Superior temporal gyrus (tissue), 1 donor: ENCODE data around the gene NF1.
A peak's percentile ranks its signal among the peaks of the same experiment; 100 is the strongest.
"Not testable (repeated sequence)": the region's sequence is repeated elsewhere in the genome, so short reads cannot be mapped to it uniquely, and the experiment has no call there.

Experiments used
- DNase-seq: peaks from one replicate; pipeline ENCODE4 v3.0.0-alpha.2; 2016; ENCODE audit errors: extremely low spot score

NF1 gene

GRCh38 chr17:31094600-31095235 is at the start of gene NF1:
NF1 (plus strand) TSS chr17:31094977; CDS start chr17:31095310, 333 bp downstream.
- DNase-seq, result peak; percentile 96

GRCh38 chr17:31046856-31047425 is 47.8 kb upstream of the NF1 start:
- not testable (repeated sequence) for DNase-seq

- DNase-seq, result no peak
Observed at GRCh38 chr17:31048142-31048541, 46.6 kb upstream of the NF1 start.

DNA sequence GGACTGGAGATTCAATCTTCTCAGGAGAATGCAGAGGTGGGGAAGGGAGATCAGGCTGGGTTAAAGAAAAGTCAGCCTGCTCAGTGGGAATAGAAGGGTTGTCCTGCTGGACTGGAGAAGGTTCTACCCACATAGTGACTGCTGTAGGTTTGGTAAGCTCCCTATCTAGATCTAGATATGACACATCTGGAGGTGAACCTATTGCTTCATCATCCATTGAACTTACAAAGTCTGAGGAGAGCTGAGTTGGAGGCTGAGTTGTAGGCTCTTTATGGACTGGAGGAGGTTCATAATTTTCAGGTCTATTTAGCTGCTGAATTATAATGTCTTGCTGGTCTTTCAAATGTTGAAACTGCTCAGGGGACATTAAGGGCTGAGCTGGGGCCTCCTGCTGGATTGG is 46.0 kb upstream of the NF1 start:
- DNase-seq, result no peak

GRCh38 chr17:31050948-31051347 is 43.8 kb upstream of the NF1 start:
- DNase-seq, result no peak

- DNase-seq, result no peak
Observed at GRCh38 chr17:31051506-31051905, 43.3 kb upstream of the NF1 start.

DNA sequence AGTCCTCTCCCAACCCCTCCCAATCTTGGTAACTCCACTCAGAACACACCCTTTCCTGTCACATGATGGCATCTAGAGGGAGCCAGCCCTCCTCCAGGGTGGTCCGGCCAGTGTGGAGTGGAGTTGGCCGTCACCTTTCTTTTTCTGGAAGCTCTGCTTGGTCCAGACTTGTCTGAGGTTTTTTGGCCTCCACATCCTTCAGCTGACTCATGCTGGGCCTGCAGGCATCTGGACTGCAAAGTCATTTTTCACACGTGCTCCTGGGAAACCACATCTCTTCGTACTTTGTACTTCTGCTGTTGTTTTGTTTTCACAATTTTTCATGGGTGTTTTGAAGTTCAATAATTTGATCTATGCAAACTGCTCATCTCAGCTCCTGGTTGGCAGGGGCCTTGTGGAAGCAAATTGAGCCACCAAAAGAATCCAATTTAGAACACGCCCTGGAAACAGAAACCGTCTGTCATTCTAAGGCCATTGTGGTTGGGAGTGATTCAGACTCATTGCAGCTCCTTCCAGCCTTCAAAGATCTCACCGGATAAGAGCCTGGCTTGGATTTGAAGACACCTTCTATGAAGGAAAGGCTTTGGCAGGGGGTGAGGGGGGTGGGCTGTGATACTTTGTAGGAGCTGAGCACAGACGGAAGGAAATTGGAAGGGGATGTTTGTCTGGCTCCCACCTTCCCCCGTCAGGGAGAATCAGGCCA is 42.4 kb upstream of the NF1 start:
- peak; percentile 14 for DNase-seq

GRCh38 chr17:31053071-31053470 is 41.7 kb upstream of the NF1 start:
- DNase-seq, result no peak

GRCh38 chr17:31054761-31055160 is 40.0 kb upstream of the NF1 start:
- no peak for DNase-seq

- DNase-seq, result no peak
Observed at GRCh38 chr17:31058976-31059375, 35.8 kb upstream of the NF1 start.

GRCh38 chr17:31060791-31061550 is 33.8 kb upstream of the NF1 start:
- DNase-seq, result no peak

- DNase-seq, result no peak
Observed at GRCh38 chr17:31061678-31062077, 33.1 kb upstream of the NF1 start.

GRCh38 chr17:31062346-31062745 is 32.4 kb upstream of the NF1 start:
- no peak for DNase-seq

- DNase-seq, result no peak
Observed at GRCh38 chr17:31064707-31065106, 30.1 kb upstream of the NF1 start.

- no peak for DNase-seq
Observed at GRCh38 chr17:31067691-31068184, 27.0 kb upstream of the NF1 start.

DNA sequence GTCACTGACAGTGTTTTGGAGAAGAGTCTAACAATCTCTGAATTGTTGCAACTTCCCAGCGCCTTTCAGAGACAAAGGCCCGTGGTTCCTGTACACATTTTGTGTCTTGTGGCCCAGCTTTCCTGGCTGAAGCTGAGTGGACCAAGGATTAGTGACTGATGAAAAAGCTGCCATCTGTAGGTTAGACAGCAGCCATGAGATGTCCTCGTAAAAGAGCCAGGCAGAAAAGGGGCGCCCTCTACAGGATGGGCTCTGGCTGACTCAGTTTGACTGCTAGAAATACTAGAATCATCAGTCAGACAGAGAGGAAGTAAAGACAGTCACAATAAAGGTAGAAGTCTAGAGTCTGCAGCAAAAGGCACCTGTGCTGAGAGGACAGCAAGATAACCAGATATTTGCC is 26.5 kb upstream of the NF1 start:
- DNase-seq, result peak; percentile 40

GRCh38 chr17:31072186-31072585 is 22.6 kb upstream of the NF1 start:
- DNase-seq, result no peak

GRCh38 chr17:31073411-31073810 is 21.4 kb upstream of the NF1 start:
- no peak for DNase-seq

DNA sequence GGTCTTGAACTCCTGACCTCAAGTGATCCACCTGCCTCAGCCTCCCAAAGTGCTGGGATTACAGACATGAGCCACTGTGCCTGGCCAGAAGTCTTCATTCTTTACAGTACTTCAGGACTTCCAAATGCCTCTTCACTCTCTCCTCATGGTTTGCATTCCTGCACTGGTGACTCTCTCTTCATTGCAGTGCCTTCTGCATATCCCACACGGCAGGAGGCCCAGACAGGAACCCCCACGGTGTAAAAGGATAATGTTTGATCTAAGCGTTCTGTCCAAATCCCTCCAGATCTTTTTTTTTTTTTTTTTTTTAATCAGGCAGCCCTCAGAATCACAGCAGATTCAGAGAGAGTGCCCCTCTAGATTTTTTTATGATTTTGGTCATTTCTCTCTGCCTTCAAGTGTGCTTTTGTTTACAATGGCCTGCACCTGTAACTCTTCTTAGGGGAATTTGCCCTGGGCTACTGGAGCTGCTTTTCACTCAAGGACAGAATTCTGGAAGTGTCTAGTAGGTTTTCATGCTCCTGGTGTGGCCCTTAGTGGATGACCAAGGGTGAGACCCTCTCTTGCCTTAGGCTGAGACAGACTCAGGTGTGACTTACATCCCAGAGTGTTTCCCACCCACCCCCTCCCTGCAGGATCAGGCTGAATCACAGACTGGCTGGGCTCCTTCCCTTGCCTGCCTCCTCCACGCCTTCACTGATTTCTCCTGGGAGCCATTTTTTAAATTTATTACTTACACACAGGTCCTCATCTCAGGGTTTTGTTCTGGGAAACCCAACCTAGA is 19.8 kb upstream of the NF1 start:
- DNase-seq, result no peak

GRCh38 chr17:31078290-31078689 is 16.5 kb upstream of the NF1 start:
- DNase-seq, result no peak

- DNase-seq, result no peak
Observed at GRCh38 chr17:31079731-31080130, 15.0 kb upstream of the NF1 start.

DNA sequence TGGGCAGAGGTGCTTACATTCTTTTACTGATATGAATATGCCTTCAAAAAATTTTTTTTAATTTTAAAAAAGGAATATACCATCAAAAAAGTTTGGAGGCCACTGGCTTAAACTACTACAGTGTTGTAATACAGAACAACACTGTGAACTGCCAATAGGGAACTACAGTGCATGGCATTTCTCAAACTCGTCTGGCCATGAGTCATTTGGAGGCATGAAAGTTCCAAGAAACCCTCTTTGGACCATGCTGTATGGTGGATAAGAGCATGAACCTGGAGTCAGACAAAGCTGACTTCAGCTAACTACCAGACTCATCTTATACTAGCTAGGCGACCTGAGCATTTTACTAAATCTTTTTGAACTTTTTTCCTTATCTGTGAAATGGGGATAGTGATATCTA is 9.2 kb upstream of the NF1 start:
- DNase-seq, result no peak
